DLD1 (cell line): ENCODE measurements around the gene SLC25A5.
"Not testable (repeated sequence)": the region's sequence is repeated elsewhere in the genome, so short reads cannot be mapped to it uniquely, and the experiment has no call there.

ENCODE experiments used
- in situ Hi-C: cut with HindIII; loops from 2 replicates; pipeline ENCODE4 v1.10.0; 2017; ENCODE audit warnings: low sequenced_read_pairs

The SLC25A5 gene

GRCh38 chrX:119475389-119476101 lies 7.3 kb downstream of the SLC25A5 start:
- in situ Hi-C loops: no loop called here

- in situ Hi-C loops: no loop called here
Observed at GRCh38 chrX:119477812-119478232, 9.6 kb downstream of the SLC25A5 start.

GRCh38 chrX:119478504-119478903 lies 10.3 kb downstream of the SLC25A5 start:
- in situ Hi-C loops: no loop called here

GRCh38 chrX:119479845-119480244 lies 11.6 kb downstream of the SLC25A5 start:
- in situ Hi-C loops: no loop called here

GRCh38 chrX:119481323-119481801 lies 13.1 kb downstream of the SLC25A5 start:
- in situ Hi-C loops: no loop called here

DNA sequence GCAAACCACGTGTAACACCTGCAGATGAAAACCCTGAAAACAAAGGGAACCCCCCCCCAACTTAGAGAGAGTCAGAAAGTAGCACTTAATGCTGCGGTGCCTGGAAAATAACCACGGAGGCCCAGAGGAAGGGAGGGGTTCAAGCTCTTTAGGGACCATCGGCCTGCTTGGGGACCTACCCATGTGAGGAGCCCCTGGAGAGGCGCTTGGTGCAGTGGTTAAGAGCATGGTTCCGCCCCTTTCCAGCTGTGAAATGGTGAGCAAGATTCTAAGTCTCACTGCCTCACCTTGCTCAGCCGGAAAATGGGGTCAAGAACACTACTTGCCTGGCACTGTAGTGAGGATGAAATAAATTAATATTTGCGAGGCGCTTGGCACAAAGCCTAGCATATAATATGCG lies 13.8 kb downstream of the SLC25A5 start:
- in situ Hi-C loops: no loop called here

GRCh38 chrX:119482481-119483480 lies 14.5 kb downstream of the SLC25A5 start:
- in situ Hi-C loops: no loop called here

DNA sequence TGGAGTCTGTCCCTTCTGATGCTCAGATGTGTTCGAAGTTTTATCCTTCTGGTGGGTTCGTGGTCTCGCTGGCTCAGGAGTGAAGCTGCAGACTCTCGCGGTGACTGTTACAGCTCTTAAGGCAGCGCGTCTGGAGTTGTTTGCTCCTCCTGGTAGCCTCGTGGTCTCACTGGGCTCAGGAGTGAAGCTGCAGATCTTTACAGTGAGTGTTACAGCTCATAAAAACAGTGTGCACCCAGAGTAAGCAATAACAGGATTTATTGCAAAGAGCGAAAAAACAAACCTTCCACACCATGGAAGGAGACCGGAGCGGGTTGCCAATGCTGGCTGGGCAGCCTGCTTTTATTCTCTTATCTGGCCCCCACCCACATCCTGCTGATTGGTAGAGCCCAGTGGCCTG lies 18.5 kb downstream of the SLC25A5 start:
- in situ Hi-C loops: no loop called here

DNA sequence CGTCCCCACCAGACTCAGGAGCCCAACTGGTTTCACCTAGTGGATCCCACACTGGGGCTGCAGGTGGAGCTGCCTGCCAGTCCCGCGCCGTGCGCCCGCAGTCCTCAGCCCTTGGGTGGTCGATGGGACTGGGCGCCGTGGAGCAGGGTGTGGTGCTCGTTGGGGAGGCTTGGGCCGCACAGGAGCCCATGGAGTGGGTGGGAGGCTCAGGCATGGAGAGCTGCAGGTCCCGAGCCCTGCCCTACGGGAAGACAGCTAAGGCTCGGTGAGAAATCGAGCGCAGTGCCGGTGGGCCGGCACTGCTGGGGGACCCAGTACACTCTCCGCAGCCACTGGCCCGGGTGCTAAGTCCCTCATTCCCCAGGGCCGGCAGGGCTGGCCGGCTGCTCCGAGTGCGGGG lies 19.5 kb downstream of the SLC25A5 start:
- in situ Hi-C loops: not testable (repeated sequence)

- in situ Hi-C loops: no loop called here
Observed at GRCh38 chrX:119488749-119489148, 20.5 kb downstream of the SLC25A5 start.

DNA sequence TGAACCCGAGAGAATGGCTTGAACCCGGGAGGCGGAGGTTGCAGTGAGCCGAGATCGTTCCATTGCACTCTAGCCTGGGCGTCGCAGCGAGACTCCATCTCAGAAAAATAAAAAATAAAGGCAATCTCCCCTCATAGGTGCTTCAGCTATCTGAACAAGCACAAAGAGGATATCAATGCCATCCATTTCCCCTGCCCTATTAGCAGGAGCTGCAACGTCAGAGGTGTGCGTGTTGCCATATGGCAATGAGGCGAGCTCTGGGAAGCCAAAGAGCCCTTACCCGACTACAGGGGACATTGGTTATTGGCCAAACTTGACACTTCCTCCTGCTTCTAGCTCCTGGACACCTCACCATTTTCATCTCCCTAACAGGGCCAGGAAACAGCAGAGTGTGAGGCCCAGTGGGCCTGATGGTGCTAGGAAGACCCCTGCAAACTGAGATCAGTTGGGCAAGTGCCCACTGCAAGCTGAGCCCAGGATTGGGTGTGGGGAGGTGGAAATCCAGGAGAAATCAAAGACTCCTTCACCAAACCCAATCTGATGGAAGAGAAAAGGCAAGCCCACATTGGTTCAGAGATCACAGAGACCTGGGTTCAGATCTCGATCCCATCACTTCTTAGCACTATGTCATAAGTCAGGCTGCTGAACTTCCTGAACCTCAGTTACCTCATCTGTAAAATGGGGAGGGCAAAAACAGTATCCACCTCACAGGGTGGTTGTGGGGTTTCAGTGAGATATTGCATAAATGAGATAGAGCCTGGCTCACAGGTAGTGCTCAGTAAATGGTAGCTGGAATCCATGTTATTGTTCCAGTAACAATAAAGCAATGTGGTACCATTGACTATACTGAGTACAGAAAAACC lies 21.2 kb downstream of the SLC25A5 start:
- in situ Hi-C loops: no loop called here

DNA sequence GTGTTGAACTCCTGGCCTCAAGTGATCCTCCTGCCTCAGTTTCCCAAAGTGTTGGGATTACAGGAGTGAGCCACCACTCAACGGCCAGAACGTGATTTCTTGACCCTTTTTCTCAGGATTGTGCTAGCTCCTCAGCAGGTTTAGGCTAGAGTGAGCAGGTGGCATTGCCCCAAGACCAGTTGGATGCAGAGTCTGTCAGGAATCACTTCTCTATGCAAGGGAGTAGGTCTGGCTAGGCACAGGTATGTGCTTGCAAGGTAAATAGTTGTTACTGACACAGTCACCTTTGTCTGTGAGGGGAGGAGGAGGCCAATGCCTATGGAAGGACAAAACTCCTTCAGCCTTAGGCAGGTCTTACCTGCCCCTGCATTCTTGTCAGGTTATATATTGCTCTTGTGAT lies 24.2 kb downstream of the SLC25A5 start:
- in situ Hi-C loops: no loop called here

GRCh38 chrX:119493851-119494495 lies 25.7 kb downstream of the SLC25A5 start:
- in situ Hi-C loops: not testable (repeated sequence)

- in situ Hi-C loops: no loop called here
Observed at GRCh38 chrX:119495734-119496726, 27.8 kb downstream of the SLC25A5 start.

- in situ Hi-C loops: no loop called here
Observed at GRCh38 chrX:119497185-119497584, 28.9 kb downstream of the SLC25A5 start.

- in situ Hi-C loops: no loop called here
Observed at GRCh38 chrX:119500061-119500800, 32.0 kb downstream of the SLC25A5 start.

GRCh38 chrX:119501511-119502148 lies 33.4 kb downstream of the SLC25A5 start:
- in situ Hi-C loops: no loop called here
